DLD1 (cell line): Measurements from ENCODE around the gene BRAF.
"Not testable (repeated sequence)": the region's sequence is repeated elsewhere in the genome, so short reads cannot be mapped to it uniquely, and the experiment has no call there.

Experiments
- in situ Hi-C: cut with HindIII; loops from 2 replicates; pipeline ENCODE4 v1.10.0; 2017; ENCODE audit warnings: low sequenced_read_pairs

Gene BRAF

GRCh38 chr7:140719721-140720120 is 205.0 kb downstream of the BRAF start:
- in situ Hi-C loops: no loop called here

GRCh38 chr7:140714331-140715040 is 210.2 kb downstream of the BRAF start:
- in situ Hi-C loops: no loop called here

GRCh38 chr7:140712392-140712791 is 212.3 kb downstream of the BRAF start:
- in situ Hi-C loops: not testable (repeated sequence)

- in situ Hi-C loops: not testable (repeated sequence)
Measured at GRCh38 chr7:140708764-140709163, 216.0 kb downstream of the BRAF start.

GRCh38 chr7:140707132-140707531 is 217.6 kb downstream of the BRAF start:
- in situ Hi-C loops: no loop called here

GRCh38 chr7:140704205-140704604 is 220.5 kb downstream of the BRAF start:
- in situ Hi-C loops: no loop called here

- in situ Hi-C loops: no loop called here
Measured at GRCh38 chr7:140702774-140703173, 222.0 kb downstream of the BRAF start.

GRCh38 chr7:140698477-140698876 is 226.3 kb downstream of the BRAF start:
- in situ Hi-C loops: no loop called here

GRCh38 chr7:140697447-140698143 is 227.1 kb downstream of the BRAF start:
- in situ Hi-C loops: no loop called here

- in situ Hi-C loops: no loop called here
Measured at GRCh38 chr7:140696680-140697446, 227.9 kb downstream of the BRAF start, which contains the start of gene NDUFB2. TSS of gene NDUFB2 (plus strand) at chr7:140696708. CDS start at chr7:140696745, 37 bp downstream.

- in situ Hi-C loops: no loop called here
Measured at GRCh38 chr7:140696024-140696679, 228.6 kb downstream of the BRAF start.

- in situ Hi-C loops: no loop called here
Measured at GRCh38 chr7:140695381-140695780, 229.3 kb downstream of the BRAF start.

GRCh38 chr7:140694592-140694991 is 230.1 kb downstream of the BRAF start:
- in situ Hi-C loops: no loop called here

- in situ Hi-C loops: not testable (repeated sequence)
Measured at GRCh38 chr7:140693849-140694248, 230.9 kb downstream of the BRAF start.

GRCh38 chr7:140691376-140692045 is 233.2 kb downstream of the BRAF start:
- in situ Hi-C loops: no loop called here

- in situ Hi-C loops: no loop called here
Measured at GRCh38 chr7:140689199-140690152, 235.3 kb downstream of the BRAF start.

- in situ Hi-C loops: no loop called here
Measured at GRCh38 chr7:140688341-140688740, 236.4 kb downstream of the BRAF start.

GRCh38 chr7:140686921-140687320 is 237.8 kb downstream of the BRAF start:
- in situ Hi-C loops: no loop called here

GRCh38 chr7:140685407-140686087 is 239.2 kb downstream of the BRAF start:
- in situ Hi-C loops: no loop called here
